Upper lobe of left lung (tissue), 4 donors: Measurements from ENCODE around the gene DNAJB2.
A peak's percentile ranks its signal among the peaks of the same experiment; 100 is the strongest.

ENCODE experiments used
- POLR2A ChIP-seq, 4 donors: fragments of 450-650 bp; IDR thresholded peaks; one replicate each; pipeline ENCODE4 v1.5.1; 2016 to 2017; ENCODE audit warnings: antibody characterized with exemption in 4 of 4, mild to moderate bottlenecking in 2 of 4
- POLR2AphosphoS5 ChIP-seq, 2 donors: sonication (generic); formaldehyde crosslinking; IDR thresholded peaks; one replicate each; pipeline ENCODE4 v1.5.1; 2017; ENCODE audit warnings: antibody characterized with exemption in 2 of 2

- TF ChIP-seq POLR2AphosphoS5 (IDR thresholded peaks at IDR 0.05) (peak; percentile 88 to 96), POLR2A (IDR thresholded peaks at IDR 0.05) (peak; percentile 71 to 96 (median 92))
Measured at GRCh38 chr2:219279151-219279915, at the start of gene DNAJB2.
